HG03457 (cell line): Measurements from ENCODE around the gene WDR88.
"Not testable (repeated sequence)": the region's sequence is repeated elsewhere in the genome, so short reads cannot be mapped to it uniquely, and the experiment has no call there.

Source experiments
- ATAC-seq: cut with Tn5 transposase; IDR thresholded peaks from one replicate; pipeline ENCODE4 v1.9.1; 2021; ENCODE audit warnings: moderate number of reproducible peaks; ENCODE audit not compliant: unreplicated experiment

Gene WDR88

GRCh38 chr19:33208904-33209849 lies 77.3 kb downstream of the WDR88 start:
- ATAC-seq: no peak

- ATAC-seq: not testable (repeated sequence)
These were observed 77.9 kb downstream of the WDR88 start for GRCh38 chr19:33209850-33210230.

GRCh38 chr19:33210266-33210940 lies 78.5 kb downstream of the WDR88 start:
- ATAC-seq: no peak

- ATAC-seq: no peak
These were observed 80.0 kb downstream of the WDR88 start for GRCh38 chr19:33211794-33212435.

GRCh38 chr19:33212436-33213172 lies 80.7 kb downstream of the WDR88 start:
- no peak for ATAC-seq

- no peak for ATAC-seq
These were observed 82.7 kb downstream of the WDR88 start for GRCh38 chr19:33214596-33214995.

- ATAC-seq: no peak
These were observed 83.7 kb downstream of the WDR88 start for GRCh38 chr19:33215438-33216197.

- no peak for ATAC-seq
These were observed 84.4 kb downstream of the WDR88 start for GRCh38 chr19:33216198-33216830.

- ATAC-seq: no peak
These were observed 86.0 kb downstream of the WDR88 start for GRCh38 chr19:33217881-33218280.

- no peak for ATAC-seq
These were observed 87.4 kb downstream of the WDR88 start for GRCh38 chr19:33219261-33219815.

- no peak for ATAC-seq
These were observed 88.2 kb downstream of the WDR88 start for GRCh38 chr19:33220115-33220514.

GRCh38 chr19:33220735-33221134 lies 88.8 kb downstream of the WDR88 start:
- ATAC-seq: no peak

- ATAC-seq: no peak
These were observed 89.7 kb downstream of the WDR88 start for GRCh38 chr19:33221638-33222037.

GRCh38 chr19:33222255-33222654 lies 90.3 kb downstream of the WDR88 start:
- ATAC-seq: not testable (repeated sequence)

- ATAC-seq: no peak
These were observed 93.0 kb downstream of the WDR88 start for GRCh38 chr19:33224694-33225457.
